Kidney epithelial cell (primary cell): ENCODE data around the gene CLCN1. TPM values are rescaled to one million over a fixed set of nuclear protein-coding genes. Genes with fewer than 3 reads are reported as not detected.

Experiments used
- DNase-seq: peaks from one replicate; pipeline ENCODE4 v3.0.0-alpha.2; 2010; ENCODE audit warnings: low read depth
- H3K27me3 ChIP-seq: 2 replicates; pipeline ENCODE4 v1.6.0; 2011; ENCODE audit warnings: low read length; ENCODE audit not compliant: control insufficient read depth, insufficient read depth
- H3K36me3 ChIP-seq: 2 replicates; pipeline ENCODE4 v1.5.1; 2011; ENCODE audit warnings: low read length; ENCODE audit not compliant: control insufficient read depth, insufficient read depth
- H3K4me3 ChIP-seq: 2 replicates; pipeline ENCODE4 v1.5.1; 2011; ENCODE audit warnings: low read depth, mild to moderate bottlenecking, control low read depth, low read length
- CTCF ChIP-seq: IDR thresholded peaks from 2 replicates; pipeline ENCODE4 v1.5.1; 2011; ENCODE audit warnings: mild to moderate bottlenecking, moderate library complexity, low read length, control low read depth, inconsistent platforms; ENCODE audit not compliant: insufficient read depth, poor library complexity, severe bottlenecking
- total RNA-seq: library from RNA; depleted of rRNA; stranded (reverse); fragments of >200 nt; gene quantifications from 2 replicates; pipeline ENCODE4 v1.2.3, GENCODE V29; 2015

The CLCN1 gene
- total RNA-seq, 1 donor from 2014 or later = not detected

GRCh38 chr7:143296686-143297085 is 19.2 kb upstream of the CLCN1 start:
- DNase-seq = no peak
- Histone ChIP-seq H3K36me3 (peaks cover 5% of the 10 kb centered on the region), H3K4me3 (no peak overlapping the region), H3K27me3 (no peaks in the 10 kb centered on the region)
- no peak for TF ChIP-seq CTCF

- no peak overlapping the region for H3K4me3 ChIP-seq
- no peaks in the 10 kb centered on the region for H3K27me3 ChIP-seq
- no peak for DNase-seq
- TF ChIP-seq CTCF = no peak
- peaks cover 3% of the 10 kb centered on the region for H3K36me3 ChIP-seq
Observed at GRCh38 chr7:143299346-143299745, 16.6 kb upstream of the CLCN1 start.

GRCh38 chr7:143299840-143300239 is 16.1 kb upstream of the CLCN1 start:
- Histone ChIP-seq H3K4me3 (no peak overlapping the region), H3K27me3 (no peaks in the 10 kb centered on the region), H3K36me3 (peaks cover 3% of the 10 kb centered on the region)
- DNase-seq = no peak
- peak; percentile 71 for TF ChIP-seq CTCF

GRCh38 chr7:143300959-143301935 is 14.7 kb upstream of the CLCN1 start:
- no peaks in the 10 kb centered on the region for H3K27me3 ChIP-seq
- peaks cover 3% of the 10 kb centered on the region for H3K36me3 ChIP-seq
- no peak for TF ChIP-seq CTCF
- no peak overlapping the region for H3K4me3 ChIP-seq
- no peak for DNase-seq

GRCh38 chr7:143303733-143304132 is 12.2 kb upstream of the CLCN1 start:
- TF ChIP-seq CTCF = no peak
- Histone ChIP-seq H3K4me3 (no peak overlapping the region), H3K36me3 (peaks cover 3% of the 10 kb centered on the region), H3K27me3 (no peaks in the 10 kb centered on the region)
- DNase-seq = no peak
